ENCODE data around the gene PLEKHO1.
"Not testable (repeated sequence)": the region's sequence is repeated elsewhere in the genome, so short reads cannot be mapped to it uniquely, and the experiment has no call there.

PLEKHO1 gene

DNA sequence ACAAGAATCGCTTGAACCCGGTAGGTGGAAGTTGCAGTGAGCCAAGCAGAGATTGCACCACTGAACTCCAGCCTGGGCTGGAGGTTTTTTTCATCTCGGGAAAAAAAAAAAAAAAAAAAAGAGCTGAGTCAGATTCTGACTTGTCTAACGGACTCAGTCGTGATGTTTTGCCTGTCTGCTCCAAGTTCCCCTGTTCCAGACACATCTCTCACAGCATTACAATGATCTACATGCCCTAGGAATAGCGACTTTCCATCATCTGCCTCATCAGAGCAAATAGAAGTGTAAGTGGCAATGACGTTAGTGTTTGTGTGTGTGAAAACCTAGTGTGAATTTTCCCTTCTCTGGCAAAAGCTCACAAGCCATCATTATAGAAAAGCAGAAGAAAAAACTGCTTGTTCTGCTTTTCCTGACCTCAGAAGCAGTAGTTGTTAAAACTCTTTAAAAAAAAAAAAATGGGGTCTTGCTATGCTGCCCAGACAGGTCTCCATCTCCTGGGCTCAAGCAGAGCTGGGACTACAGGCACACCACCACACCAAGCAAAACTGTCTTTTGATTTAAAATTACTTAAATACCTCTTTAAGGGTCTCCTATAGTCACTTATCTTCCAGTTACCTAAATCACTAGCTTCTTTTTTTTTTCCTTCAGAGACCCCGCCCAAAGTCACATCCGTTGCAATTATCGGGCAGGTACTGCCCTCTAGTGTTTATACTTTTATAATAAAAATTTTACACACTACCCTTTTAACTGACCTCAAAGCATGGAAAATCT, 37.3 kb downstream of the PLEKHO1 start:
- peak overlapping the region; percentile 43 for H3K4me3 ChIP-seq
- H3K27ac ChIP-seq = peak overlapping the region; percentile 50 to 77
- TF ChIP-seq, protein P1, sequence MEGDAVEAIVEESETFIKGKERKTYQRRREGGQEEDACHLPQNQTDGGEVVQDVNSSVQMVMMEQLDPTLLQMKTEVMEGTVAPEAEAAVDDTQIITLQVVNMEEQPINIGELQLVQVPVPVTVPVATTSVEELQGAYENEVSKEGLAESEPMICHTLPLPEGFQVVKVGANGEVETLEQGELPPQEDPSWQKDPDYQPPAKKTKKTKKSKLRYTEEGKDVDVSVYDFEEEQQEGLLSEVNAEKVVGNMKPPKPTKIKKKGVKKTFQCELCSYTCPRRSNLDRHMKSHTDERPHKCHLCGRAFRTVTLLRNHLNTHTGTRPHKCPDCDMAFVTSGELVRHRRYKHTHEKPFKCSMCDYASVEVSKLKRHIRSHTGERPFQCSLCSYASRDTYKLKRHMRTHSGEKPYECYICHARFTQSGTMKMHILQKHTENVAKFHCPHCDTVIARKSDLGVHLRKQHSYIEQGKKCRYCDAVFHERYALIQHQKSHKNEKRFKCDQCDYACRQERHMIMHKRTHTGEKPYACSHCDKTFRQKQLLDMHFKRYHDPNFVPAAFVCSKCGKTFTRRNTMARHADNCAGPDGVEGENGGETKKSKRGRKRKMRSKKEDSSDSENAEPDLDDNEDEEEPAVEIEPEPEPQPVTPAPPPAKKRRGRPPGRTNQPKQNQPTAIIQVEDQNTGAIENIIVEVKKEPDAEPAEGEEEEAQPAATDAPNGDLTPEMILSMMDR (IDR thresholded peaks at IDR 0.05) = peak; percentile 55
- no peak for DNase-seq (ENCODE audit: low spot score)

DNA sequence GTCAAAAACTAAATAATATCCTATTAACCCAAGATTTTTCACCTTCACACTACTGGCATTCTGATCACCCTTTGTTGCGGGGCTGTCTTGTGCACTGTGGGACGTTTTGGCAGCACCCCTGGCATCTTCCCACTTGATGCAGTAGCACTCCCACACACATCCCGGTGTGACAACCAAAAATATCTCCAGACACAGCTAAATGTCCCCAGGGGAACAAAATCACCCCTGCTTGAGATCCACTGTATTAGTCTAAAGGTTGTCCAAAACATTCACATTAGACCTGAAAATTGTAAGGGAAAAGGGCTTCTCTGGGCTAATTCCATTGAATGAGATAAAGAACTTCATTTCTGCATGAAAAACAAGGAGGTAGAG, 37.8 kb downstream of the PLEKHO1 start:
- TF ChIP-seq, protein P1 (IDR thresholded peaks at IDR 0.05) = no peak
- Histone ChIP-seq H3K4me3 (no peak overlapping the region), H3K27ac (peak overlapping the region in 1 of 2 donors; percentile 55)
- DNase-seq (ENCODE audit: low spot score) = no peak

DNA sequence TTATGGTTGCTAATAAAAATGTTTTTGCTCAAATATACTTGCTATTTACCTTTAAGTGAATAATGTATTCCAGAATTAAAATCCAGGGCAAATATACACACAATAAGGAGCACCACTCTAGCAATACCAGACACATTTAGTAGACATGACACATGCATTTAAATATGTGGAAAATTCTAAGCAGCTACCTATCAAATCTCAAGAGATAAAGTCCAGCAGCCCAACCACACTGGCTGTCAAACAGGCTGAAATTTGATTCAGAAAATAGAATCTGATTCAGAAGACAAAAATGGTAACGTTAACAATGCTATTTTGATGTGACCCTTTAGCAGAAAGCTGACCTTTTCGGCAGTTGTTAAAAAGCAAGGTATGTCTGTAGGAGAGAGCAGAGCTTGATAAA, 42.3 kb downstream of the PLEKHO1 start:
- no peak for DNase-seq (ENCODE audit: low spot score)
- H3K27ac ChIP-seq = peak overlapping the region in 1 of 2 donors; percentile 77
- TF ChIP-seq, protein P1 (IDR thresholded peaks at IDR 0.05) = no peak
- no peak overlapping the region for H3K4me3 ChIP-seq

DNA sequence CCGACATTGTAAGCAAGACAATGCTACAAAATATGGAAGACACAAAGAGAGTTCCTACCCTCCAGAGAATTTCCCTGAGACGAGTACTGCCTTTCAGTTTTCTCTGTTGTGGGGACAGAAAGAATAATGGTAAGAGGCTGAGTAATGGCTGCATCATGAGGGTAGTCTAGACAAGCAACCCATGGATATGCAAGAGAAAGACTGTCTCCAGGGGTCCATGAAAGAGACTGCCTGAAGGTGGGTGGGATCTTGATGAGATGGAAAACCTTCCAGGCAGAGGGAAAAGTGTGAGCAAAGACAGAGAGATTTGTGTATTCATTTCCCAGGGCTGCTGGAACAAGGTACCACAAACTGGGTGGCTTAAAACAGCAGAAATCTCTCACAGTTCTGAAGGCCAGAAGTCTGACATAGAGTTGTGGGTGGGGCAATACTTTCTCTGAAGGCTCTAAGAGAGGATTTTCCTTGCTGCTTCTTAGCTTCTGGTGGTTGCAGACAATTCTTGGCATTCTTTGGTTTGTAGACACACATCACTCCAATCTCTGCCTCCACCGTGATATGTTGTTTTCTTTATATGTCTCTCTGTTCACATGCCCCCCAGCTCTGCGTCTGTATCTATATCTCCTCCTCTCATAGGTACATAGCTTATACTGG, 44.8 kb downstream of the PLEKHO1 start:
- DNase-seq (ENCODE audit: low spot score) = no peak
- H3K4me3 ChIP-seq = no peak overlapping the region
- TF ChIP-seq, protein P1 (IDR thresholded peaks at IDR 0.05) = no peak
- H3K27ac ChIP-seq = peak overlapping the region in 1 of 2 donors; percentile 27

DNA sequence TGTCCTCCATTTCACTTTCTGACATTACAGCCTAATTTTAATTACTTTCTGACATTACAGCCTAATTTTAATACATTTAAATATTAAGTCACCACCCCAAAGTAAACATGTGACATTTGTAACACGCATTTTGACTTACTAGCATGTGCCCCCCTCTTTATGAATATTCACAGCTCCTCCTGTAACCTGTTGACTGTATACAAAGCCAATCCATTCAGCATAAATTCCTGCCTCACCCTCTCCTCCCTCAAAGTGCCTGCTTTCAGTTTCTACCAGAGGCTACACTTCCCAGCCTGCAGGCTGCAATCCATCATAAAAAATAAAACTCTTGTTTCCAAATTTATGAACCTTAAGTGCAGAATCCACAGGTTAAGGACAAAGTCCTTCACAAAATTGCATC, 46.7 kb downstream of the PLEKHO1 start:
- TF ChIP-seq, protein P1 (IDR thresholded peaks at IDR 0.05) = no peak
- Histone ChIP-seq H3K4me3 (no peak overlapping the region), H3K27ac (no peak overlapping the region)
- no peak for DNase-seq (ENCODE audit: low spot score)

DNA sequence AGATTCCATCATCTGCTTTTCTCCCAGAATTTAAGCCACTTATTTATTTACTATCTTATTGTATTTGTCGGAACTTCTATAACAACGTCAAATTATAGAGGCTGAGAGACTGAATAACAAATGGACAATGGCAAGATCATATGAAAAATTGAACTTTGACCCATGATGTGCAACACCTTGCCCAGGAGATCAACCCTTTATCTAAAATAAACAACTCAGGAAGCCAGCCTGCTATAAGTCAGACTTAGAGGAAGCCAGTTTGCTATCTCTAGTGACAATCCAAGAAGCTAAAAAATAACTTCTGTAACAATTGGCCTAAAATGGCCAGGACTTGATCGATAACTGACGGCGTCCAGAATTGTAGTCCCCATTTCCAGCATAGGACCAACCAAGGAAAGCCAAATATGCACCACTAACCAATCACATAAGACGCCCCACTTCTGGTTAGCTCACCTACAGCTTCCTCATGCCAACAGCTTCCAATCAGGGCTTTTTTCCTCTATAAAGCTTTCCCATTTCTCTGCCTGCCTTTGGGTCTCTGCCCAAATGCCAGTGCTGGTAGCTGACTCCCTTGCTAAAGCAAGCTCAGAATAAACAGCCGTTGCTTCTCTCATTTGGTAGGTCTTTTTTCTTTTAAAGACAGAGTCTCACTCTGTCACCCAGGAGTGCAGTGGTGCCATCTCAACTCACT, 57.7 kb downstream of the PLEKHO1 start:
- TF ChIP-seq, protein P1 (IDR thresholded peaks at IDR 0.05) = no peak
- no peak overlapping the region for H3K4me3 ChIP-seq
- no peak overlapping the region for H3K27ac ChIP-seq
- DNase-seq (ENCODE audit: low spot score) = no peak

DNA sequence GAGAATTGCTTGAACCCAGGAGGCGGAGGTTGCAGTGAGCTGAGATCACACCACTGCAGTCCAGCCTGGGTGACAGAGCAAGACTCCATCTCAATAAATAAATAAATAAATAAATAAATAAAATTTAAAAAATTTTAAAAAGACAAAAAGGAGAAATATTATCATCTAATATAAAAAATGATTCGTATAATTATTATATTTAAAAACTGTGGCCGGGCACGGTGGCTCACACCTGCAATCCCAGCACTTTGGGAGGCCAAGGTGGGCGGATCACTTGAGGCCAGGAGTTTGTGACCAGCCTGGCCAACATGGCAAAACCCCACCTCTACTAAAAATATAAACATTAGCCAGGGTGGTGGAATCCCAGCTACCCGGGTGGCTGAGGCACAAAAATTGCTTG, 58.7 kb downstream of the PLEKHO1 start:
- H3K27ac ChIP-seq; H3K4me3 ChIP-seq; DNase-seq (ENCODE audit: low spot score): not testable (repeated sequence)
